OCI-LY7 (cell line): Measurements from ENCODE around the gene MAEL. TPM values are rescaled to one million over a fixed set of nuclear protein-coding genes. Genes with fewer than 3 reads are reported as not detected.

Source experiments
- Bru-seq: library from RNA; stranded (reverse); fragments of 400-500 nt; gene quantifications from one replicate; lab custom pipeline; 2021; lab: Mats Ljungman, UMichigan
- BruChase-seq, 2 experiments: library from RNA; stranded (reverse); fragments of 400-500 nt; gene quantifications; one replicate each; lab custom pipeline; 2021; lab: Mats Ljungman, UMichigan
- BruUV-seq: library from RNA; stranded (reverse); fragments of 400-500 nt; replicated peaks from 2 replicates; lab custom pipeline; 2021; lab: Mats Ljungman, UMichigan
- CTCF ChIA-PET: fragments of 300-600 bp; sonication (Branson Sonifier 250); formaldehyde crosslinking; loops from one replicate; lab custom pipeline; 2022; ENCODE audit warnings: antibody characterized with exemption; ENCODE audit not compliant: unreplicated experiment; lab: Charles Lee
- POLR2A ChIA-PET: fragments of 300-600 bp; sonication (Branson Sonifier 250); formaldehyde crosslinking; loops from one replicate; lab custom pipeline; 2022; ENCODE audit warnings: antibody characterized with exemption; lab: Charles Lee
- DNase-seq: peaks from one replicate; pipeline ENCODE4 v3.0.0-alpha.2; 2015; ENCODE audit warnings: low spot score
- H2AFZ ChIP-seq: fragments of 200-600 bp; sonication (generic), shearing (Covaris generic); 2 replicates; pipeline ENCODE4 v1.6.1; 2014; ENCODE audit warnings: mild to moderate bottlenecking, antibody characterized with exemption, low read length, moderate library complexity
- H3K27ac ChIP-seq: fragments of 200-600 bp; sonication (generic); 2 replicates; pipeline ENCODE4 v1.5.1; 2014; ENCODE audit warnings: mixed run types, low read depth, mild to moderate bottlenecking, moderate library complexity, low read length, inconsistent platforms; ENCODE audit not compliant: poor library complexity, severe bottlenecking
- H3K36me3 ChIP-seq: fragments of 200-600 bp; sonication (generic); 2 replicates; pipeline ENCODE4 v1.6.1; 2014; ENCODE audit warnings: mild to moderate bottlenecking, antibody characterized with exemption, low read length, moderate library complexity, mixed read lengths; ENCODE audit not compliant: insufficient read depth
- H3K4me1 ChIP-seq: fragments of 200-600 bp; sonication (generic); 2 replicates; pipeline ENCODE4 v1.5.1; 2014; ENCODE audit warnings: mild to moderate bottlenecking, low read length; ENCODE audit not compliant: insufficient read depth, poor library complexity, severe bottlenecking
- H3K4me2 ChIP-seq: fragments of 200-600 bp; sonication (generic); 2 replicates; pipeline ENCODE4 v1.6.1; 2014; ENCODE audit warnings: mild to moderate bottlenecking, low read length
- H3K4me3 ChIP-seq: fragments of 200-600 bp; sonication (generic); 2 replicates; pipeline ENCODE4 v1.5.1; 2014; ENCODE audit warnings: mild to moderate bottlenecking, low read depth, low read length; ENCODE audit not compliant: poor library complexity, severe bottlenecking
- H3K79me2 ChIP-seq: fragments of 200-600 bp; sonication (generic); 2 replicates; pipeline ENCODE4 v1.6.1; 2016; ENCODE audit warnings: low read depth, mild to moderate bottlenecking, low read length, moderate library complexity, mixed read lengths; ENCODE audit not compliant: insufficient read depth
- H3K9me2 ChIP-seq: fragments of 200-600 bp; sonication (generic); 2 replicates; pipeline ENCODE4 v1.6.1; 2016; ENCODE audit warnings: mild to moderate bottlenecking, low read length, mixed read lengths; ENCODE audit not compliant: insufficient read depth
- H3K9me3 ChIP-seq: fragments of 200-600 bp; sonication (generic); 2 replicates; pipeline ENCODE4 v1.6.1; 2014; ENCODE audit warnings: mild to moderate bottlenecking, mixed run types, low read length, mixed read lengths
- H4K20me1 ChIP-seq: fragments of 200-600 bp; sonication (generic); 2 replicates; pipeline ENCODE4 v1.6.1; 2014; ENCODE audit warnings: mild to moderate bottlenecking, antibody characterized with exemption, low read length, moderate library complexity, mixed read lengths; ENCODE audit not compliant: insufficient read depth
- CTCF ChIP-seq: fragments of 200-600 bp; sonication (generic); conservative IDR thresholded peaks from 2 replicates; pipeline ENCODE4 v1.5.1; 2014; ENCODE audit warnings: mild to moderate bottlenecking, antibody characterized with exemption, low read length, moderate library complexity, mixed read lengths
- EZH2phosphoT487 ChIP-seq: fragments of 200-600 bp; sonication (generic); IDR thresholded peaks from 2 replicates; pipeline ENCODE4 v1.6.1; 2018; ENCODE audit warnings: low read depth, borderline replicate concordance, mild to moderate bottlenecking, mixed run types, antibody characterized with exemption, low read length, moderate library complexity, mixed read lengths
- intact Hi-C: fragments of 100-400 bp; cut with micrococcal nuclease; formaldehyde crosslinking; loops from one replicate; pipeline ENCODE4 v1.10.0; 2022; ENCODE audit not compliant: unreplicated experiment
- long read RNA-seq: library from polyadenylated mRNA; stranded (forward); transcript quantifications from one replicate; pipeline ENCODE4 v2.0.0, GENCODE V29; 2022
- total RNA-seq, 2 experiments: library from RNA; depleted of rRNA in 1 of 2; stranded (reverse); fragments of >200 nt in 1 of 2; shearing (Covaris generic) in 1 of 2; gene quantifications; 2 replicates each; pipeline ENCODE4 v1.2.3, GENCODE V29; 2014 to 2022

Gene MAEL
- not detected in 2 replicates for total RNA-seq (2014; rRNA removed; shearing (Covaris generic))
- total RNA-seq (2022) = not detected in 2 replicates
- Bru-seq, nascent RNA = percentile 11 among the genes with signal in this experiment
- percentile 3 among the genes with signal in this experiment for BruChase-seq, experiment 1, labeled RNA remaining after a 6-hour chase
- percentile 3 among the genes with signal in this experiment for BruChase-seq, experiment 2, labeled RNA remaining after a 2-hour chase
- long read RNA-seq = 0 reads

GRCh38 chr1:166988974-166989515 lies at the start of gene MAEL:
MAEL (plus strand) TSS chr1:166989280; CDS start chr1:166989353, 73 bp downstream.
- H3K4me2 ChIP-seq = no peak within 1 kb of the TSS
- no peak within 1 kb of the TSS for H2AFZ ChIP-seq
- H4K20me1 ChIP-seq = no peaks in the 10 kb centered on the region
- no peaks in the 10 kb centered on the region for H3K9me2 ChIP-seq
- no peaks in the 10 kb centered on the region for H3K4me1 ChIP-seq
- H3K27ac ChIP-seq = no peak within 1 kb of the TSS
- POLR2A ChIA-PET = no interaction called here
- CTCF ChIA-PET = no interaction called here
- no peak for DNase-seq
- intact Hi-C loops = no loop called here
- H3K9me3 ChIP-seq = no peaks in the 10 kb centered on the region
- H3K4me3 ChIP-seq = no peak within 1 kb of the TSS
- H3K36me3 ChIP-seq = no peaks in the 10 kb centered on the region
- no peaks in the 10 kb centered on the region for H3K79me2 ChIP-seq
- no peak for TF ChIP-seq CTCF
- no peak for TF ChIP-seq EZH2phosphoT487
- no TSS peak for BruUV-seq

- Histone ChIP-seq H3K36me3 (no peaks in the 10 kb centered on the region), H3K9me2 (no peaks in the 10 kb centered on the region), H3K4me1 (no peaks in the 10 kb centered on the region), H3K9me3 (no peaks in the 10 kb centered on the region), H4K20me1 (no peaks in the 10 kb centered on the region), H2AFZ (no peak overlapping the region), H3K79me2 (no peaks in the 10 kb centered on the region), H3K4me3 (no peak overlapping the region), H3K4me2 (no peak overlapping the region), H3K27ac (no peak overlapping the region)
- CTCF ChIA-PET = no interaction called here
- TF ChIP-seq EZH2phosphoT487 (no peak), CTCF (no peak)
- DNase-seq = no peak
- intact Hi-C loops = no loop called here
- no TSS peak for BruUV-seq
- POLR2A ChIA-PET = no interaction called here
Measured at GRCh38 chr1:166939741-166940375, 49.2 kb upstream of the MAEL start.
